ENCODE data around the gene RCC1.

DNA sequence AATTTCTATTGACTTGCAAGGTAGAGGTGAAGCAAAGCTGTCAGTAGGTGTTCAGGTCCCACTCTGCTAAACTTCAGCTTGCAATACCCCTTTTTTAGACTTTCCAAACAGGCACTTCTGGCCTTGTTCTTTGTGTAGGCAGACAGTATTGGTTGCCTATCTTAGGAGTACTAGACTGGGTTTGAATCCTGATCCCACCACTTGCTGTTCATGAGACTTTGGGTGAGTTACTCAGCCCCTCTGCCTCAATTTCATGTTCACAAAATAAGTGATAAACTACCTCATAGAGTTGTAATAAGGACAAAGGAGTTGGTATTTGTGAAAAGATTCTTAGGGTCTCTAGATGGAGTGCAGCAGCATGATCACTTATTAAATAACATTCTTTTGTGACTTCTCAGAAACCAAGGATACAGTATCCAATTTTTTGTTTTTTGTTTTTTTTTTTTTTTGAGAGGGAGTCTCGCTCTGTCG, 5.2 kb downstream of the RCC1 start:
- no peak for TF ChIP-seq POLR2A (IDR thresholded peaks at IDR 0.05)
- TF ChIP-seq, protein P1, sequence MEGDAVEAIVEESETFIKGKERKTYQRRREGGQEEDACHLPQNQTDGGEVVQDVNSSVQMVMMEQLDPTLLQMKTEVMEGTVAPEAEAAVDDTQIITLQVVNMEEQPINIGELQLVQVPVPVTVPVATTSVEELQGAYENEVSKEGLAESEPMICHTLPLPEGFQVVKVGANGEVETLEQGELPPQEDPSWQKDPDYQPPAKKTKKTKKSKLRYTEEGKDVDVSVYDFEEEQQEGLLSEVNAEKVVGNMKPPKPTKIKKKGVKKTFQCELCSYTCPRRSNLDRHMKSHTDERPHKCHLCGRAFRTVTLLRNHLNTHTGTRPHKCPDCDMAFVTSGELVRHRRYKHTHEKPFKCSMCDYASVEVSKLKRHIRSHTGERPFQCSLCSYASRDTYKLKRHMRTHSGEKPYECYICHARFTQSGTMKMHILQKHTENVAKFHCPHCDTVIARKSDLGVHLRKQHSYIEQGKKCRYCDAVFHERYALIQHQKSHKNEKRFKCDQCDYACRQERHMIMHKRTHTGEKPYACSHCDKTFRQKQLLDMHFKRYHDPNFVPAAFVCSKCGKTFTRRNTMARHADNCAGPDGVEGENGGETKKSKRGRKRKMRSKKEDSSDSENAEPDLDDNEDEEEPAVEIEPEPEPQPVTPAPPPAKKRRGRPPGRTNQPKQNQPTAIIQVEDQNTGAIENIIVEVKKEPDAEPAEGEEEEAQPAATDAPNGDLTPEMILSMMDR (IDR thresholded peaks at IDR 0.05): no peak
- TF ChIP-seq POLR2AphosphoS5 (IDR thresholded peaks at IDR 0.05): no peak
- TF ChIP-seq EP300 (IDR thresholded peaks at IDR 0.05): no peak

All from suprapubic skin (tissue), 4 donors.